K562 (cell line): ENCODE measurements around the gene MRPS15. TPM values are rescaled to one million over a fixed set of nuclear protein-coding genes. Genes with fewer than 3 reads are reported as not detected.

Experiments
- ATAC-seq: fragments of 200-7000 bp; cut with Tn5 transposase; 3 replicates; pipeline ENCODE4 v1.9.1; 2020; ENCODE audit warnings: moderate library complexity
- BruUV-seq: library from RNA; stranded (reverse); fragments of 400-500 nt; replicated peaks from 2 replicates; lab custom pipeline; 2021; lab: Mats Ljungman, UMichigan
- CTCF ChIA-PET: fragments of 300-600 bp; formaldehyde crosslinking; extraction: SDS; loops from one replicate; lab custom pipeline; 2021; ENCODE audit warnings: low intra/inter-chr PET ratio; lab: Yijun Ruan, JAX
- POLR2A ChIA-PET: fragments of 300-600, 350-650 bp; sonication (Branson Sonifier 250); formaldehyde crosslinking; extraction: SDS; loops from one replicate; lab custom pipeline; 2021; ENCODE audit warnings: antibody characterized with exemption, inconsistent platforms; lab: Yijun Ruan, JAX
- DNase-seq, 4 experiments: peaks; one replicate each; pipeline versions ENCODE4 v3.0.0 to v3.0.0-alpha.2; 2011 to 2018; ENCODE audit warnings: low spot score in 3 of 4, mixed read lengths in 3 of 4; ENCODE audit errors: extremely low read depth in 1 of 4
- FAIRE-seq: peaks from 2 replicates; lab custom pipeline; 2011; peaks lifted over from hg19 to GRCh38; lab: Jason Lieb, UNC
- H2AFZ ChIP-seq: 2 replicates; pipeline ENCODE4 v1.6.0; 2011; ENCODE audit warnings: low read depth, low read length, control low read depth, inconsistent platforms
- H3K27ac ChIP-seq: fragments of 200-600 bp; 3 replicates; pipeline ENCODE4 v1.8.0; 2011; ENCODE audit warnings: low read depth, mild to moderate bottlenecking, control low read depth, inconsistent platforms, low read length, moderate library complexity, mixed read lengths; ENCODE audit errors: extremely low read depth
- H3K27me3 ChIP-seq, 2 experiments: fragments of 300-600 bp in 1 of 2; 2 replicates in 1 of 2; 3 replicates in 1 of 2; pipeline versions ENCODE4 v1.6.0 to v1.8.0; 2011; ENCODE audit warnings: inconsistent platforms in 2 of 2, low read length in 2 of 2, mild to moderate bottlenecking in 1 of 2, mixed read lengths in 1 of 2, moderate library complexity in 1 of 2; ENCODE audit not compliant: control insufficient read depth in 2 of 2, insufficient read depth in 2 of 2
- H3K36me3 ChIP-seq: fragments of 300-600 bp; 3 replicates; pipeline ENCODE4 v1.8.0; 2011; ENCODE audit warnings: mild to moderate bottlenecking, low read length, inconsistent platforms; ENCODE audit not compliant: control insufficient read depth, insufficient read depth
- H3K4me1 ChIP-seq, 2 experiments: fragments of 200-600 bp in 1 of 2; replicated peaks in 1 of 2; 2 replicates in 1 of 2; 3 replicates in 1 of 2; pipeline versions ENCODE4 v1.5.1 to v1.8.0; 2011; ENCODE audit warnings: inconsistent platforms in 2 of 2, low read length in 2 of 2, mild to moderate bottlenecking in 1 of 2, mixed read lengths in 1 of 2, moderate library complexity in 1 of 2; ENCODE audit not compliant: control insufficient read depth in 2 of 2, insufficient read depth in 2 of 2
- H3K4me2 ChIP-seq: 2 replicates; pipeline ENCODE4 v1.6.1; 2011; ENCODE audit warnings: low read length, control low read depth, inconsistent platforms, mixed read lengths; ENCODE audit not compliant: insufficient read depth
- H3K4me3 ChIP-seq: fragments of 200-600 bp; sonication (generic), shearing (Covaris generic); 2 replicates; pipeline ENCODE4 v1.5.1; 2016; ENCODE audit warnings: control low read depth, inconsistent platforms
- H3K79me2 ChIP-seq: fragments of 200-600 bp; 3 replicates; pipeline ENCODE4 v1.8.0; 2011; ENCODE audit warnings: low read length, inconsistent platforms; ENCODE audit not compliant: control insufficient read depth, insufficient read depth
- H3K9ac ChIP-seq, 2 experiments: 2 replicates each; pipeline versions ENCODE4 v1.6.0 to v1.6.1; 2011; ENCODE audit warnings: low read depth in 2 of 2, low read length in 2 of 2, control low read depth in 1 of 2, inconsistent platforms in 1 of 2, mild to moderate bottlenecking in 1 of 2, mixed read lengths in 1 of 2; ENCODE audit not compliant: insufficient read depth in 1 of 2
- H3K9me1 ChIP-seq: one replicate; pipeline ENCODE4 v1.6.0; 2011; ENCODE audit warnings: inconsistent platforms, mild to moderate bottlenecking, low read length, moderate library complexity; ENCODE audit not compliant: control insufficient read depth, insufficient read depth
- H3K9me3 ChIP-seq: replicated peaks from 2 replicates; pipeline ENCODE4 v1.5.1; 2011; ENCODE audit warnings: low read depth, low read length, inconsistent platforms; ENCODE audit not compliant: control insufficient read depth, insufficient read depth
- H4K20me1 ChIP-seq: replicated peaks from 2 replicates; pipeline ENCODE4 v1.6.1; 2011; ENCODE audit warnings: low read length, inconsistent platforms, mixed read lengths; ENCODE audit not compliant: control insufficient read depth, insufficient read depth
- CREB3 ChIP-seq: fragments of 450-650 bp; conservative IDR thresholded peaks from 2 replicates; pipeline ENCODE4 v1.6.1; 2016; ENCODE audit warnings: missing genetic modification characterization, low read depth, mild to moderate bottlenecking, missing compliant biosample characterization, moderate library complexity
- DPF2 ChIP-seq: fragments of 450-650 bp; IDR thresholded peaks from 2 replicates; pipeline ENCODE4 v1.6.1; 2016
- FIP1L1 ChIP-seq: fragments of 200-400 bp; formaldehyde crosslinking; IDR thresholded peaks from 2 replicates; pipeline ENCODE4 v1.6.1; 2018; ENCODE audit warnings: mild to moderate bottlenecking, low read depth, low read length; ENCODE audit not compliant: poor library complexity, severe bottlenecking
- WGBS: fragments of 100-300 bp; shearing (Covaris generic); methylation state at CpG from one replicate; pipeline ENCODE4 v1.1.6; 2016; ENCODE audit warnings: low coverage, mixed read lengths; ENCODE audit not compliant: insufficient coverage; ENCODE audit errors: missing lambda C conversion rate; 5-methylcytosine and 5-hydroxymethylcytosine counted together
- in situ Hi-C: fragments of 300-500 bp; cut with MboI; formaldehyde crosslinking; loops from 4 replicates; pipeline ENCODE4 v1.15.0; 2018; ENCODE audit warnings: inconsistent platforms, mixed read lengths
- intact Hi-C: fragments of 100-400 bp; cut with micrococcal nuclease; formaldehyde crosslinking; loops from 2 replicates; pipeline ENCODE4 v1.14.2; 2022
- polyA plus RNA-seq, 8 experiments: library from polyadenylated mRNA; depleted of rRNA in 4 of 8; stranded (reverse) in 5 of 8; unstranded in 3 of 8; fragments of >200 nt; fragmentation: Nextera tagmentation in 2 of 8; fragmentation: Illumina TruSeq in 1 of 8; extraction: Ambion mirVana in 2 of 8; extraction: Trizol in 1 of 8; gene quantifications; 2 replicates each; pipeline versions ENCODE4 v1.2.1 to v1.2.3, GENCODE V29; 2011 to 2014; ENCODE audit warnings: inconsistent platforms in 1 of 8, missing spikeins in 1 of 8
- total RNA-seq, 7 experiments: library from RNA; depleted of rRNA in 6 of 7; stranded (reverse); fragments of >200 nt in 6 of 7; fragmentation: Illumina TruSeq in 2 of 7; extraction: Trizol in 2 of 7; gene quantifications; 2 replicates each; pipeline versions ENCODE4 v1.2.1 to v1.2.3, GENCODE V29; 2011 to 2021; ENCODE audit warnings: low replicate concordance in 1 of 7

The MRPS15 gene
- total and polyA plus RNA-seq, 9 of the 15 experiments (the other 6 are each of a cell fraction or from before 2014, with no cell fraction given), result 62.9 to 286 (median 149) TPM

- DNase-seq, result no peak
- H3K4me3 ChIP-seq, result no peak overlapping the region
- H3K27ac ChIP-seq, result no peak overlapping the region
- peaks cover 8 to 11% of the 10 kb centered on the region in 2 experiments; a peak in 4 of 5 replicates for H3K4me1 ChIP-seq
- ChIA-PET CTCF (no interaction called here), POLR2A (interaction anchor here (0.9 to 2.6 kb wide), 3 partner anchors 21 to 29 kb away, joined by 3 to 13 read pairs (median 3); no protein-coding TSS in a partner anchor)
- BruUV-seq, result no TSS peak
- no peaks in the 10 kb centered on the region for H4K20me1 ChIP-seq
- no peak overlapping the region for H2AFZ ChIP-seq
- WGBS, result 72% methylated on average over 15 of the region's 15 CpGs
- in situ Hi-C loops (no loop called here), intact Hi-C loops (no loop called here)
- 0 out of 3 replicates have a peak, but pooled peaks cover 4% of the 10 kb centered on the region for H3K36me3 ChIP-seq
- H3K4me2 ChIP-seq, result no peak overlapping the region
- no peaks in the 10 kb centered on the region for H3K9me1 ChIP-seq
- FAIRE-seq, result no peak
- no peak for ATAC-seq
- no peak overlapping the region for H3K9ac ChIP-seq
- TF ChIP-seq FIP1L1, result no peak
- TF ChIP-seq DPF2, result no peak
- no peak for TF ChIP-seq CREB3
- TF ChIP-seq, all 486 proteins: peak for 0
- no peaks in the 10 kb centered on the region for H3K79me2 ChIP-seq
- H3K9me3 ChIP-seq, result 0 out of 2 replicates have a peak, but pooled peaks cover 4% of the 10 kb centered on the region
- no peaks in the 10 kb centered on the region for H3K27me3 ChIP-seq
These were observed 48.4 kb downstream of the MRPS15 start for GRCh38 chr1:36415661-36416326.
